HG03196 (cell line): Measurements from ENCODE around the gene DOK5.
"Not testable (repeated sequence)": the region's sequence is repeated elsewhere in the genome, so short reads cannot be mapped to it uniquely, and the experiment has no call there.

Source experiments
- ATAC-seq: cut with Tn5 transposase; IDR thresholded peaks from one replicate; pipeline ENCODE4 v1.9.1; 2021; ENCODE audit not compliant: unreplicated experiment

DOK5 gene

GRCh38 chr20:54475334-54476168, at the start of gene DOK5:
Gene DOK5 (plus strand): TSS chr20:54475593. CDS start chr20:54475947, 354 bp downstream.
- ATAC-seq, result no peak

DNA sequence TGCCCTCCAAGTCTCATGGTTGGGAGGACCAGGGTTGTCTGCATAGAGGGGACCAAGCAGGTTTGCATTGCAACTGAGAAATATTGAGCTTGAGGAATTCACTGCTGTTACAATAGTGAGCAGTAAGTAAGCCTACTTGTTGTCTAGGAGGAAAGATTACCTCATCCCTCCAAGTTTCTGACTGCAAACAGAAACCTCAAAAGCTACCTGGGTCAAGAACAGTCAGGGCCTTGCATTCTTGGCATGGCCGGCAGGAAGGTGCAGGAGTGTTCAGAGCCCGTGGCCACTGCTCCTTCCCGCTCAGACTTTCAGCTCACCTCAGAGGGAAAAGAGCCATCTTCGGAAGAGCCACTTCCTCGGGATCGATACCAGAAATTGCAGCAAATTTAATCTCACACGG, 46.0 kb upstream of the DOK5 start:
- ATAC-seq, result no peak

DNA sequence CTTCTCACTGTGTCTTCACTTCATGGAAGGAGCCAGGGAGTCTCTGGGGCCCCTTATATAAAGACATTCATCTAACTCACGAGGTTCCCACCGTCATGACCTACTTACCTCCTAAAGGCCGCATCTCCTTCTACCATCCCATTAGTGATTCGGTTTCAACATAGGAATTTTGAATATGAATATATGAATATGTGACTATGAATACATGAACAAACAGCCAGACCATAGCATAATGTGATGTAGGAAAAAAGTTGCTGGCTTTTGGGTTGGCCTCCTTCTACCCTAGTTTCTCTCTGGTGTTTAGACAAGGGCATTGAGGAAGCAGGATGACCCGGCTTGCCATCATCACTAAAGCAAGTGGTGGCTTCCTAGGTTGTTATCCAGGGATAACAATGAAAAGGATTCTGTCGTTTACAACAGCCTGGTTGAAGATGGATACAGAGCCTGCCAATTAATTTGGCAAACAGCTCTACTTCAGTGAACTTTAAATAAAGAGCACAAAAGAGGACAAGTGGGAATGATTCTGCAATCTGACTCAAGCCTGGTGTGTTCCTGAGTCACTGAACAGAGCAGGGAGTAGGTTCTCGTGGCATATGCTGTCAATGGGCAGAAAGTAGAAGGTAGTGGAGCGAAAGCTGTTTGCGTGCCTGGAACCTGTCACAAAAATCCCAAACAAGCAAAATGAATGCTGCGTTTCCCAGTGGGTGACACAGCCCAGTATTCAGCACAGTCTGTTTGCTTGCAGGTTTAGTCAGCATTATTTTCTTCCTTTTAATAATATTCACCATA, 44.0 kb upstream of the DOK5 start:
- no peak for ATAC-seq

DNA sequence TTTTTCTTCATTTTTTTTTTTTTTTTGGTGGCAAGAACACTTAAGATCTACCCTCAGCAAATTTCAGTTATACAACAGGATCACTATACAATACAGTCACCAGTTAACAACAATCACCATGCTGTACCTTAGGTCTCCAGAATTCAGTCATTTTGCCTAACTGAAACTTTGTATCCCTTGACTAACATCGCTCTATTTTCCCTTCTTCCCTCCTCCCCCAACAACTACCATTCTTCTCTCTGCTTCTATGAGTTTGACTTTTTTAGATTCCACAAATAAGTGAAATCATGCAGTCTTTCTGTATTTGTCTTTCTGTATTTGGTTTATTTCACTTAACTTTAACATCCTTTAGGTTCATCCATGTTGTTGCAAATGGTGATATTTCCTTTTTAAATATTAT, 42.4 kb upstream of the DOK5 start:
- ATAC-seq, result no peak

DNA sequence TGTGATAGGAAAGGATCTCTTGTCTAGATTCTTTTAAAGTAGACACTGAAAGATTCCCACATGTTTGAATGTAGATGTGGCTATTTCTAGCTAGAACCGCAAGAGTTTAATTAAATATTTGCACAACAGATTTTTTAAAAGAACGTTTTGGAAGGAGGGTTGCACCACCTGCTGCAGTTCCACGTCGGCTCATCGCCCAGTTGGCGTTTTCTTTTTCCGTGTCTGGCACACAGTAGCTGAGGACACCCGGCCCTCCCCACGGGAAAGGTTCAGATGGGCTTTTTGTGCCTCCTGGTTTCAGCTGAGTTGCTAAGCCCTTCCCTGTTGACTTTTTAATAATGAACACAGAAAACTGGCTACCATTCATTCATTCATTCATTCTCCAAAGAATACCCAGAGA, 41.8 kb upstream of the DOK5 start:
- ATAC-seq, result no peak

GRCh38 chr20:54434196-54434595, 41.2 kb upstream of the DOK5 start:
- ATAC-seq, result no peak

- no peak for ATAC-seq
These were observed 40.4 kb upstream of the DOK5 start for GRCh38 chr20:54435015-54435414.

DNA sequence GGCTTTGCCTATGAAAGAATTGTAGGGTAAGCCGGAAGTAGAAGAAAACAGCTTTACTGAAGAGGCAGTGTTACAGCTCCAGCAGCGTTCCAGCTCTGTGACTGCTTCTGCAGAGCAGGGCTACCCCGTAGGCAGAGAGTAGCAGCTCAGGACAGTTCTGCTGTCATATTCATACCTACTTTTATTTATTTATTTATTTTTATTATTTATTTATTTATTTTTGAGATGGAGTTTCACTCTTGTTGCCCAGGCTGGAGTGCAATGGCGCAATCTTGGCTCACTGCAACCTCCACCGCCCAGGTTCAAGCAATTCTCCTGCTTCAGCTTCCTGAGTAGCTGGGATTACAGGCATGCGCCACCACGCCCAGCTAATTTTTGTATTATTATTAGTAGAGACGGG, 39.0 kb upstream of the DOK5 start:
- not testable (repeated sequence) for ATAC-seq

DNA sequence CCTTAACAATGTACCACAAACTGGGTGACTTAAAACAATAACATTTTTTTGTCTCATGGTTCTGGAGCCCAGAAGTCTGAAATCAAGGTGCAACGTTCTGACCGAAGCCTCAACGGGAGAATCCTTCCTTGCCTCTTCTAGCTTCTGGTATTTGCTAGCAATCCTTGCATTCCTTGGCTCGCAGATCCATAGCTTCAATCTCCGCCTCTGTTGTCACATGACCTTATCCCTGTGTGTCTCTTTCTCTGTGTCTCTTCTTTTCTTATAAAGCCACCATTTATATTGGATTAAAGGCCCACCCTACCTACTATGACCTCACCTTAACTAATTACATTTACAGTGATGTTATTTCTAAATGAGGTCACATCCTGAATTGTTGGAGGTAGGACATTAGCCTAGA, 37.2 kb upstream of the DOK5 start:
- ATAC-seq, result no peak

GRCh38 chr20:54450207-54450606, 25.2 kb upstream of the DOK5 start:
- no peak for ATAC-seq

DNA sequence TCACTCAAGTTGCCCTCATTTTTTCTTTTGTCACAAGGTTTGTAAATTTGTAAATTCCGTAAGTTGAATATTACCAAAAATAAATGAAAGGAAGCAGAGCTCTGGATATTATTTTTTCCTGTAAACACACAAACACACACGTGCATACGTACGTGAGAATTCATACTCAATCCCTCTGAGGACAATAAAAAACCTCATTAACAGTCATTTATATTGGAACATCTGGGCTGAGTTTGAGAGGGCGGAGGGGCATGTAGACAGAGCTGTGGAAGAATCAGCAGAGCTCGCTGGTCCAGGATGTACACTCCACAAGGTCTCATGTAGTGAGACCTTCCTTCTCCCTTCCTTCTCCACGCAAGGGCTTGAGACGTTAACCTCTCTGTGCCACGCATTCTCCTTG, 24.2 kb upstream of the DOK5 start:
- ATAC-seq, result no peak

- no peak for ATAC-seq
These were observed 23.1 kb upstream of the DOK5 start for GRCh38 chr20:54452277-54452676.

DNA sequence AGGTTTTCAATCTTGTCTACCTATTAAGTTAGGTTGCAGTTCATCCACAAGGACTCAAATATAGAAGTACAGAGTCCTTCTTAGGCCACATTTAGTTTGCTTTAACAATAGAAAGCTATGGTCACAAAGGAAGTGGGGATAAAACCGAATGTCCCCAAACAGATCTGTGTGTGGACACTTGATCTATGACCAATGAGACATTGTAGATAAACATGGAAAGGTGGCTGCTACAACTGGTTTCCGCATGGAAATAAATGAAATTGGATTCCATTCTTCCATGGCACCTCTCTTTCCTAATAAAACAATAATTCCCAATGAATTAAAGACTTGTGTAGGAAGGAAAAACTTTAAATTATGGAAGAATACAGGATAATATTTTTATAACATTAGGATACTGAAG, 20.4 kb upstream of the DOK5 start:
- ATAC-seq, result no peak

DNA sequence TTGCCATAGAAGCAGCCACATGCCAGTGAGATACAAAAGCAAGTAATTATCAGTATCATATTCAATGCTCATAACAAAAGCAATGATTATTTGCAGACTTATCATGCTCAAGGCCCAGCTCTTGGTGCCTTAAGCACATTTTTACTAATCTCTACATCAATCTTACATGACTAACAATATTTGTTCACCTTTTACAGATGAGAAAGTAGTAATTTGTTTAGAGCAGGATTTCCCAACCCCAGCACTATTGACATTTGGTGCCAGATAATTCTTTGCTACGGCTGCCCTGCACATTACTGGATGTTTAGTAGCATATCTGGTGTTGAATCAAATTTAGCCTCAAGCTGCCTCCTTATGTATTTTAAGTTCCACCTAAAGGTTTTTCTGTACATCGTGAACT, 19.0 kb upstream of the DOK5 start:
- no peak for ATAC-seq

GRCh38 chr20:54456961-54457360, 18.4 kb upstream of the DOK5 start:
- no peak for ATAC-seq

GRCh38 chr20:54458219-54458618, 17.2 kb upstream of the DOK5 start:
- ATAC-seq, result no peak

DNA sequence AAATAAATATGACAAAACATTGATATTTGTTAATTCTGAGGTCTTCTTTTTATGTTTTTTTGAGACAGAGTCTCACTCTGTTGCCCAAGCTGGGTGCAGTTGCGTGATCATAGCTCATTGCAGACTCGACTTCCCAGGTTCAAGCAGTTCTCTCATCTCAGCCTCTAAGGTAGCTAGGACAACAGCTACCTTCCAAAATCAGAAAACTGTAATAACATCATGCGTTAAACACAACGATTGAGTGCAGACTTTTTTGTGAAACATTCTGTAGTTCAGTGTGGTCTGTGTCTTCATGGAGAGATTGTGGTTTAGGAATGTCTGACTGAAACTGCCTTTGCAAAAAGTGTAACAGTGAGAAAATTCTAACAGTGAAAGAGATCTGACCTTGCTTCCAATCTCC, 16.1 kb upstream of the DOK5 start:
- ATAC-seq, result no peak

- no peak for ATAC-seq
These were observed 11.4 kb upstream of the DOK5 start for GRCh38 chr20:54464003-54464402.

GRCh38 chr20:54466127-54466526, 9.3 kb upstream of the DOK5 start:
- no peak for ATAC-seq

GRCh38 chr20:54467622-54468021, 7.8 kb upstream of the DOK5 start:
- ATAC-seq, result no peak

- no peak for ATAC-seq
These were observed 7.3 kb upstream of the DOK5 start for GRCh38 chr20:54468082-54468481.

DNA sequence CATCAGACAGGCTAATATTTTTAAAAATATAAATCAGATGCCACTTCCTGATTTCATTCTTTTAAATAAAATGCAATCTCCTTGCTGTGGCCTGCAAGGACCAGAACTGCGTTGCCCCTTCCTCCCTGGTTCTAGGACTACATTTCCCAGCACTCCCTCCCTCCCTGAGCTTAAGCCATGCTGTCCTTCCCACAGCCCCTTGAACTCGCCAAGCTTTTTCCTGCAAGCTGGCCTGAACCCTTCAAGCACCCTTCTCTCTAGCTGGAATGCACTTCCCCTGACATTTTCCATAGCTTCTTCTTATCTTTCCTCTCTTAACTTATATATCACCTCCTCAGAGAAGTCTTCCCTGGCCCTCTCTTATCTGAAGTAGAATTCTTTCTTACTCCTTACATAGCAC, 6.1 kb upstream of the DOK5 start:
- no peak for ATAC-seq
